Stimulated activated CD8-positive, alpha-beta memory T cell treated with anti-CD3 and anti-CD28 coated beads, Interleukin-15, amount 100 ng/mL, for 4 hours (primary cell): ENCODE results near the gene NR1H2.
"Not testable (repeated sequence)": the region's sequence is repeated elsewhere in the genome, so short reads cannot be mapped to it uniquely, and the experiment has no call there.

Source experiments
- DNase-seq, 2 donors: peaks; one replicate each; pipeline ENCODE4 v3.0.0-alpha.2; 2020; ENCODE audit warnings: low read depth in 2 of 2

The NR1H2 gene

DNA sequence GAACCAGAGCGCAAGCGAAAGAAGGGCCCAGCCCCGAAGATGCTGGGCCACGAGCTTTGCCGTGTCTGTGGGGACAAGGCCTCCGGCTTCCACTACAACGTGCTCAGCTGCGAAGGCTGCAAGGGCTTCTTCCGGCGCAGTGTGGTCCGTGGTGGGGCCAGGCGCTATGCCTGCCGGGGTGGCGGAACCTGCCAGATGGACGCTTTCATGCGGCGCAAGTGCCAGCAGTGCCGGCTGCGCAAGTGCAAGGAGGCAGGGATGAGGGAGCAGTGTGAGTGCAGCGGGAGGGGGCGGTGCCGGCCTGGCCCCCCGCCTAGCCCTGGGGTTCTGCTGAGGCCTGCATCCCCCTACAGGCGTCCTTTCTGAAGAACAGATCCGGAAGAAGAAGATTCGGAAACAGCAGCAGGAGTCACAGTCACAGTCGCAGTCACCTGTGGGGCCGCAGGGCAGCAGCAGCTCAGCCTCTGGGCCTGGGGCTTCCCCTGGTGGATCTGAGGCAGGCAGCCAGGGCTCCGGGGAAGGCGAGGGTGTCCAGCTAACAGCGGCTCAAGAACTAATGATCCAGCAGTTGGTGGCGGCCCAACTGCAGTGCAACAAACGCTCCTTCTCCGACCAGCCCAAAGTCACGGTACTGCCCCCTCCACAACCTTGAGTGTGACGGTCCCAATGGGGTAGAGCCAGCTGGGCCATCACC is 2.1 kb downstream of the NR1H2 start:
- no peak for DNase-seq

GRCh38 chr19:50378863-50379236 is 2.6 kb downstream of the NR1H2 start:
- no peak for DNase-seq

- no peak for DNase-seq
Observed at GRCh38 chr19:50379602-50380001, 3.3 kb downstream of the NR1H2 start.

GRCh38 chr19:50380137-50380536 is 3.9 kb downstream of the NR1H2 start:
- DNase-seq, result no peak

DNA sequence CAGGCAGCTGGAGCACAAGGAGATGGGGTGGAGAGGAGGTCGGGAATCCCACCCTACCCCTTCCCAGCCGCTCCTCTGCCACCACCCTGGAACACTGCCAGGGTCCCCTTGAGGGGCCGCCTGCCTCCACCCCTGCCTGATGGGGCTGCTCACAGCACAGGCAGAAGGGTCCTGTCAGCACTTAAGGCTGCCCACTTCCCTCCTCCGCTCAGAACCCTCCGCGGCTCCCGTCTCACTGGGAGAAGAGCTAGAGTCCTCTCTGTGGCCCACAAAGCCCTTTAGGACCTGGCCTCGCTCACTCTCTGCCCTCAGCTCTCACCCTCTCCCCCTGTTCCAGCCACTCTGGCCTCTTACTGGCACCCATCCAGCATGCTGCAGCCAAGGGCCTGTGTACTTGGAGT is 4.5 kb downstream of the NR1H2 start:
- no peak for DNase-seq

DNA sequence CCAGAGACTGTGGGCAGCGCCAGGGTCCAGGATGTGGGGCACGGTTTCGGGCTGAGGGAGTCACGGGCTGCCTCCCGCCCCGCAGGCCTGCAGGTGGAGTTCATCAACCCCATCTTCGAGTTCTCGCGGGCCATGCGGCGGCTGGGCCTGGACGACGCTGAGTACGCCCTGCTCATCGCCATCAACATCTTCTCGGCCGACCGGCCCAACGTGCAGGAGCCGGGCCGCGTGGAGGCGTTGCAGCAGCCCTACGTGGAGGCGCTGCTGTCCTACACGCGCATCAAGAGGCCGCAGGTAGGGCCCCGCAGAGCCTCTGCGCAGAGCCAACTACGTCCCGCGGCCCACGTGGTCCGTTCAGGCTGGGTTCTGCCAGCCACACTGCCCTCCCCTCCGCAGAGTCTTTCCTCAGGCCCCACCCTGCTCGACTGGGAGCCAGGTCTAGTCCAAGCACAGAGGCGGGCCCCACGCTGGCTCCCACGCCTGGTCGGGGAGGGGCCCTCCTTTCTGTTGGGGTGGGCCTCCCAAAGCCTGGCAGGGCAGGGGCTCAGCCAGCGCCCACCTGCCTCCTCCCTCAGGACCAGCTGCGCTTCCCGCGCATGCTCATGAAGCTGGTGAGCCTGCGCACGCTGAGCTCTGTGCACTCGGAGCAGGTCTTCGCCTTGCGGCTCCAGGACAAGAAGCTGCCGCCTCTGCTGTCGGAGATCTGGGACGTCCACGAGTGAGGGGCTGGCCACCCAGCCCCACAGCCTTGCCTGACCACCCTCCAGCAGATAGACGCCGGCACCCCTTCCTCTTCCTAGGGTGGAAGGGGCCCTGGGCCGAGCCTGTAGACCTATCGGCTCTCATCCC is 5.8 kb downstream of the NR1H2 start:
- DNase-seq, result no peak

GRCh38 chr19:50383001-50383851 is 7.0 kb downstream of the NR1H2 start:
- DNase-seq, result no peak

- DNase-seq, result peak; percentile 97
Observed at GRCh38 chr19:50383852-50384684, 7.8 kb downstream of the NR1H2 start, which contains the start of gene POLD1. POLD1 (plus strand) TSS chr19:50384347; CDS start chr19:50398852, 14,505 bp downstream.

DNA sequence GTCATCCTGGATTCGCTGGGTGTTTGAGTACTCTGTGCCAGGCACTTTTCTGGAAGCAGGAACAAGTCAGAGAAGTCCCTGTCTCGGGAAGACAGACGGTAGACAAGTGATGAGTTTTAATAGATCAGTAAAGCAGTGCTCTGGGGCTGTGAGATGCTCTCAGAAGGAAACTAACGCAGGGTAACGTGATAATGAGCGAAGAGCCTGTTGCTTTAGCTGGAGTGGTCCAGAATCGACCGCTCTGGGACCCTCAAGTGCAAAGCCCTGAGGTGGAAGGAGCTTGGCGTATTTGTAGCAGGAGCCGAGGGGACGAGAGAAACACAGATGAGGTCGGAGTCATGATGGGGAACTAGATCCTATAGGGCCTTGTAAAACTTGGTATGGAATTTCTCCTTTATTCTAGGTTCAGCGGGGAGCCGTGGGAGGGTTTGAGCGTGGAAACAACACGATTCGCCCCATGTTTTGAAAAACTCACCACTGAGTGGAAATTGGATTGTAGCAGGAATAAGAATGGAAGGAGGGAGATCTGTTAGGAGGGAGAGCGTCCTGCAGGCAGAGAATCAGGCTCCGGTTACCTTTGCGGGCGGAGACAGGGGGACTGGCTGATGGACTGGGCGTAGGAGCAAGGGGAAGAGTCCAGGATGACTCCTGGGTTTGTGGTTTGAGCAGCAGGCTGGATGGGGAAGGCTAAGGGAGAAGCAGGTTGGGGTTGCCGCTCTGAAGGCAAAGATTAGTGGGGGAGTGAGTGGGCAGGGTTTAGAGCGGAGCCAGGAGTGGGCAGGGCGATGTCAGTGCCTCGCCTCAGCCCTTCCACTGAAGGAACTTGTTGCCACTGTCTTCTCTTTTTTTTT is 8.7 kb downstream of the NR1H2 start:
- no peak for DNase-seq

GRCh38 chr19:50387176-50387867 is 11.1 kb downstream of the NR1H2 start:
- DNase-seq, result no peak

GRCh38 chr19:50387868-50388245 is 11.6 kb downstream of the NR1H2 start:
- DNase-seq, result no peak

DNA sequence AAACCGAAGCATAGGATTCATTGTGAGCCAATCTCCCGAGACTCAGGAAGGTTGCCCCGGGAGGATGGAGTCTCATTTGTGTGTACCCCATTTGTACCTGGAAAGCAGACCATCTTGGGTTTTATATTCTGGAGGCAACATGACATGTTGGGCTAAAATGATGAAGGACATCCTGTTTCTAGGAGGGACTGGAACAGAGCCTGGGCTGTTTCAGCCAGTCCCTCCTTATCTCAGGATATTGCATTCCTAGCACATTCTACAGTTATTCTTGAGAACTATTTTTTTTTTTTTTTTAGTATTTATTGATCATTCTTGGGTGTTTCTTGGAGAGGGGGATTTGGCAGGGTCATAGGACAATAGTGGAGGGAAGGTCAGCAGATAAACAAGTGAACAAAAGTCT is 14.0 kb downstream of the NR1H2 start:
- not testable (repeated sequence) for DNase-seq

- DNase-seq, result not testable (repeated sequence)
Observed at GRCh38 chr19:50390952-50391351, 14.7 kb downstream of the NR1H2 start.

- DNase-seq, result no peak
Observed at GRCh38 chr19:50392759-50393158, 16.5 kb downstream of the NR1H2 start.

DNA sequence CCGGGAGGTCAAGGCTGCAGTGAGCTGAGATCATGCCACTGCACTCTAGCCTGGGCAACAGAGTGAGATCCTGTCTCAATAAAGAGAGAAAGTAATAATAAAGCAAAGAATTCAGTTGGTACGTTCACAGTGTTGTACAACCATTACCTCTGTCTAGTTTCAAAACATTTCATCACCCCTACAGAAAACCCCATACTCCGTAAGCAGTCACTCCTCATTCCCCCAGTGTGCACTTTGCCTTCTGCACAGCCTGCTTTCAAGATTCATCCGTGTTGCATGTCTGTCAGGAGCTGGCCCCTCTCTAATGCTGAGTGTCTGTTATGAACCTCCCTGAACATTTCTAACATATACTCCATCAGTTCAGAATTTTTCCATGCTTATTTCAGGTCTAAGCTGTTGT is 17.3 kb downstream of the NR1H2 start:
- DNase-seq, result no peak

- DNase-seq, result no peak
Observed at GRCh38 chr19:50394017-50394416, 17.8 kb downstream of the NR1H2 start.

DNA sequence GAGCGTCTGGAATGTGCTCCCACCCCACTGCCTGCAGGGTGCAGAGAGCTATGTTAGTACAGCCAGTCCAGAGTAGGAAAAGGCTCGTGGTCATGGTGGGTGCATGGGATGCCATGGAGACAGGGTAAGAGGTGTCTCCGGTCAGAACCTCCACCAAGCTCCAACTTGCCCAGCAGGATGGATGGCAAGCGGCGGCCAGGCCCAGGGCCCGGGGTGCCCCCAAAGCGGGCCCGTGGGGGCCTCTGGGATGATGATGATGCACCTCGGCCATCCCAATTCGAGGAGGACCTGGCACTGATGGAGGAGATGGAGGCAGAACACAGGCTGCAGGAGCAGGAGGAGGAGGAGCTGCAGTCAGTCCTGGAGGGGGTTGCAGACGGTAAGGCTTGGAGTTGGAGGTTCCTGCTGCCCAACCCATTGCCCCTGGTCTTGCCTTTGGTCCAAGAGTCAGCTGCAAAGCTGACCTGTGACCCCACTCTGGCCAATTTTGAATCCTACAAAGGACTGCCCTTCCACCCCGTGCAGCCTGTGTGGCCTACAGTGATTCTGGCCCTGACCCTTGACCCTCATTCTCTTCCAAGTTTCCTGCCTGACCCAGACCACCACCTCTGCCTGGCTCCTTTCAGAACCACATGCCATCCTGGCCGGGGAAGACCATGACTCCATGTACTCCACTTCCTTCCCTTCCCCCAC is 22.6 kb downstream of the NR1H2 start:
- no peak for DNase-seq

DNA sequence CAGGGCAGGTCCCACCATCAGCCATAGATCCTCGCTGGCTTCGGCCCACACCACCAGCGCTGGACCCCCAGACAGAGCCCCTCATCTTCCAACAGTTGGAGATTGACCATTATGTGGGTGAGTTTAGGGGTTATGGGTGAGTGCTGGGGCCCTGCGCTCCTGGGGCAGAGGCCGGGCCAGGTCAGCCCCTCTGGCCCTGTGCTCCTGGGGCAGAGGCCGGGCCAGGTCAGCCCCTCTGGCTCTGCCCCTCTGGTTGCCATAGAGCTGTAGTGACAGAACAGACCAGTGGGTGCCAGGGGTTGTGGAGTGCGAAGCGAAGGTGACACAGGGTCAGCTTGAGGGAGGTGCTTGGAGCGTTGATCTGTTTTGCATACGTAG is 23.1 kb downstream of the NR1H2 start:
- DNase-seq, result no peak
